Activated CD8-positive, alpha-beta memory T cell treated with anti-CD3 and anti-CD28 coated beads for 24 hours (primary cell): ENCODE data around the gene TANGO2.

Experiments
- DNase-seq: peaks from one replicate; pipeline ENCODE4 v3.0.0-alpha.2; 2020

TANGO2 gene

DNA sequence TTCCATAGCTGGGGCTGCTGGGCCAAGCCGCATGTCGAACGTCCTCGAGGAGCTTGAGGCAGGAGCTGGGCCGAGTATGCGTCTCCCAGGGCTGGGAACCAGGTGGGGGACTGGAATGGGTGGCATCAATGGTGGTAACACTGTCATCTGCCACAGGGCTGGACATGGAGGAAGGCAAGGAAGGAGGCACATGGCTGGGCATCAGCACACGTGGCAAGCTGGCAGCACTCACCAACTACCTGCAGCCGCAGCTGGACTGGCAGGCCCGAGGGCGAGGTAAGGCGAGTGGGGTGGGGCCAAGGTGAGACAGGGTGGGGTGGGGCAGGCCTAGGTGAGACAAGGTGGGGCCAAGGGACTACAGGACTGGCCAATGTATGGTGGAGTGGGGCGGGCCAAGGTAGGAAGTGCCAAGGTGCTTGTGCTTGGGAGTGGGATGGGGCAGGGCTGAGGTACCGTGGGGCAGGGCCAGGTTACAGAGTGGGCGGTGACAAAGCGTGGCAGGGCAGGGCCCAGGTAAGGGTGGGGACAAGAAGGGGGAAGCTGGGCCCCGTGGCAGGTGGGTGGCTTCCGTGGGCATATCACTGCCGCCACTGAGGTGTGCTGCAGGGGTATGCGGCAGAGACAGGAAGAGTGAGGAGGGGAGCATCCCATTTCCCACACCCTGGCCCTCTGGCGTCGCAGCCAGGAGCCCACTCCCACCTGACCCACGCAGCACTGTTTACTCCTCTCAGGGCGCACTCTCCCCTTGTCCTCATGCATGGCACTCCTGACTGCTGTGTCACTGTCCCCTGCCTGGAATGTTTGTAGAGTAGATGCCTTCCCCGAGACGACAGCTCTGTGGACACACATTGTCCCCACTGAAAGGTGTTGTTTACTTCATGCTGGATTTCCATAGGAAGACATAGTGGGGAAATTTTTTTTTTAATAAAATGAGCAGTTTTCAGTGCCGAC, 31.7 kb downstream of the TANGO2 start:
- no peak for DNase-seq

DNA sequence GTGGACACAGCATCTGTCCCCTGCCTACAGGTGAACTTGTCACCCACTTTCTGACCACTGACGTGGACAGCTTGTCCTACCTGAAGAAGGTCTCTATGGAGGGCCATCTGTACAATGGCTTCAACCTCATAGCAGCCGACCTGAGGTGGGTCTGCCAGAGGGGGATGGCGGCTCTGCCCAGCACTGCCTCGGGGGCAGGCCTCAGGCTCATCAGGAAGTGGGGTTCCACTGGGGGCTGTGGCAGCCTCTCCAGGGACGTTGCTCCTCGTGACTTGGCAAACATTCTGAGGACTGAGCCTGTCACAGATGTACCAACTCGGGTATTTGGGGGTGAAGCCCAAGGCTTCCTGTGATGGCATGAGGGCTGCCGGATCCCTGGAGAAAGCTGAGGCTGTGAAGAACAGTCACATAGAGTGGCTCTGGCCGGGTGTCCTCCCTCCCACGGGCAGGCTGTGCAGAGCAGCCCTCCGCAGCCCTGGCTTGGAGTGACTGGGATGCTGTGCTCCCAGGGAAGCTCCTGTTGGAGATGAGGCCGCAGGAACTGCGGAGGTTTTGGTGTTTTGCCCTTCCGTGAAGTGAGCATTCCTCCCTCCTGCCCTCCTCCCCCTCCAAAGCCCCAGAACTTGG, 32.6 kb downstream of the TANGO2 start:
- DNase-seq: no peak

- DNase-seq: no peak
These were observed 33.1 kb downstream of the TANGO2 start for GRCh38 chr22:20054034-20054427.

- no peak for DNase-seq
These were observed 33.6 kb downstream of the TANGO2 start for GRCh38 chr22:20054485-20054884.

DNA sequence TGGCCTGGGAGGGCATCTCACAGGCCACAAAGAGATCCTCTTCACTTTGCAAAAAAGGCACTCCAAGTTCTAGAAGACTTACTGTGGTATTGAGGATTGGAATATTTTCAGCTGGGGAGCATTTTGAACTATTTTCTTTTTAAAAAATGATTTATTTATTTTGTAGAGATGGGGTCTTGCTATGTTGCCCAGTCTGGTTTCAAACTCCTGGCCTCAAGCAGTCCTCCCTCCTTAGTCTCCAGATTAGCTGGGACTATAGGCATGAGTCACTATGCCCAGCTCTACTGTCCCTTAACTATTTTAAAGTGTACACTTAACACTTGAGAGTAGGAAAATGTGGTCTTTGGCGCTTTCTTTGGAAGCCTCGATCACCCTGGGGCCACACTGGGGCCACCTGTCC, 34.2 kb downstream of the TANGO2 start:
- no peak for DNase-seq

DNA sequence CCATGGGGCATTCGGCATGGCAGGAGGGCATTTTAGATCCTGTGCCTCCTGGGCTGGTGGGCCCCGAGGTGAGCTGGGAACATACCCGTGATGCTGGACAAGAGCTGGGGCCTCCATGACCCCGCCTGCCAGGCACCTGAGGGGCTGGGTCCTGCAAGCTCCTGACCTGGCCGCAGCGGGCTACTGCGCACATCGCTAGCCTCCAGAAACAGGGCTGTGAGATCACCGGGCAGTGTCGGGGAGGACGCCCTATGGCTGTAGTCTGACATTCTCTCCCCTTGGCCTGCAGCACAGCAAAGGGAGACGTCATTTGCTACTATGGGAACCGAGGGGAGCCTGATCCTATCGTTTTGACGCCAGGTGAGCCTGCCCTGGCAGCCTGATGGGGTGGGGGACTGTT, 34.7 kb downstream of the TANGO2 start:
- no peak for DNase-seq

- DNase-seq: no peak
These were observed 35.3 kb downstream of the TANGO2 start for GRCh38 chr22:20056161-20056560.

DNA sequence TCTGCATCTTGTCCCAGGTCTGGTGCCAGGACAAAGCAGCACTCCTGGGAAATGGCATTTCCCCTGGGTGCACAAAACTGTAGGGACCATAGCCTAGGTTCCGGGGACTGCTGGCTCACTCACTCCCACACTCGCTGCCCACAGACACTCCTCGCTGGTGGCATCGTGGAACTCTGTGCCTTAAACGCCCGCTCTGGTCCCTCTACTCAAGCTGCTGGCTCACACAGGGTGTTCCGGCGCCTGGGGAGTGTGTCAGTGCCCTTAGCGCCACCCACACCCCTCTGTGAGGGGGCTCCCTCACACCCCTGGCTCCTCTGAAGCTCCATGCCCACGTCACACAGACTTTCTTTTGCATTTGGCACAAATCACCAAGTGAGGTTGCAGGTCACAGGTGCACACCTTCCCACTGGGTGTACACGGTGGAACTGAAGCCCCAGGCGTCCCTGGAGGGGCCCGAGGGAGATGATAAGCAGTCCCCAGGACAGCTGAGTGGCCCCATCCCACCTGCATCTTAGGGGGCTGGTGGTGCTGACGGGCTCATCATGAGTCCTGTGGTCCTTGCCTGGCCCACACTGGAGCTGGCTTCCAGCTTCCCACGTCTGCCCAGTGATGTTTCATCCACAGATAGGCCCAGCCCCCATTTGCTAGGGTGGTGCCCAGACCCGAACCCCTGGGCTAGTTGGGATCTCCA, 35.9 kb downstream of the TANGO2 start:
- DNase-seq: no peak

DNA sequence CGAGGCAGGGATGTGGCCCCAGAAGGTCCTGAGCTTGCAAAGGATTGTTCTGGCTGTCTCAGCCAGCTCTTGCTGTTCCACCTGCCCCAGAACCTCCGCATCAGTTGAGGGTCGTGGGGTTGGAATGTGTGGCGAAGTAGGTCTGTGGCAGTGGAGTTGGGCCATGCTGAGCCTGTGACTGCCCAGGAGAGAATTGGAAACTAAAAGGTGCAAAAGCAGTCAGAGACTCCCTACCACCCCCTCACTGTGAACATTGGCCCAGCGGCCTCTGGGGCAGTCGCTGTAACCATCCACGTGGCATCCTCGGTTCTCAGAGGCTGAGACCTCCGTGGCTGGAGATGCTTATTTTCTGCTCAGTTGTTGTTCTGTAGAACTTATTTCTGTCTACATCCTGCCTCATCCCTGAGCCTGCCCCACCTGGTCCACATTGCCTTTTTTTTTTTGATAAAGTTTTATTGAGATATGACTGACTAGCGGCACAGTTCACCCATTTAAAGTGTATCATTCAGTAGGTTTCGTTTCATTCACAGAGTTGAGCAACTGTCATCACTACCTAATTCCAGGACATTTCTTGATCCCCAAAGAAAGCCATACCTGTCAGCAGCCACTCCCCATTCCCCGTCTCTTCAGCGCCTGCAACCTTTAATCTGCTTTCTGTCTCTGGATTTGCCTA, 36.8 kb downstream of the TANGO2 start:
- no peak for DNase-seq

GRCh38 chr22:20058989-20059770, 38.3 kb downstream of the TANGO2 start:
- DNase-seq: no peak

GRCh38 chr22:20060700-20061480, 40.0 kb downstream of the TANGO2 start:
- DNase-seq: no peak

DNA sequence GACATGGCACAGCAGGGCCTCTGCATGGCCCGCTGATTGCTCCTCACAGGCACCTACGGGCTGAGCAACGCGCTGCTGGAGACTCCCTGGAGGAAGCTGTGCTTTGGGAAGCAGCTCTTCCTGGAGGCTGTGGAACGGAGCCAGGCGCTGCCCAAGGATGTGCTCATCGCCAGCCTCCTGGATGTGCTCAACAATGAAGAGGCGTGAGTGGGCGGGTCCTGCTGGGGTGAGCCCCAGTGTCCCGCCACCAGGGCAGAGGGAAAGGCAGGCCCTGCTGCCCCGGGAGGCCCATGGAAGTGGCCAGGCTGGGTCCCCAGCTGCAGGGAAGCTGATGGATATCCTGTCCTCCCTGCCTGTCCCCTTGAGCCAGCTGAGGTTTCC, 40.6 kb downstream of the TANGO2 start:
- no peak for DNase-seq

DNA sequence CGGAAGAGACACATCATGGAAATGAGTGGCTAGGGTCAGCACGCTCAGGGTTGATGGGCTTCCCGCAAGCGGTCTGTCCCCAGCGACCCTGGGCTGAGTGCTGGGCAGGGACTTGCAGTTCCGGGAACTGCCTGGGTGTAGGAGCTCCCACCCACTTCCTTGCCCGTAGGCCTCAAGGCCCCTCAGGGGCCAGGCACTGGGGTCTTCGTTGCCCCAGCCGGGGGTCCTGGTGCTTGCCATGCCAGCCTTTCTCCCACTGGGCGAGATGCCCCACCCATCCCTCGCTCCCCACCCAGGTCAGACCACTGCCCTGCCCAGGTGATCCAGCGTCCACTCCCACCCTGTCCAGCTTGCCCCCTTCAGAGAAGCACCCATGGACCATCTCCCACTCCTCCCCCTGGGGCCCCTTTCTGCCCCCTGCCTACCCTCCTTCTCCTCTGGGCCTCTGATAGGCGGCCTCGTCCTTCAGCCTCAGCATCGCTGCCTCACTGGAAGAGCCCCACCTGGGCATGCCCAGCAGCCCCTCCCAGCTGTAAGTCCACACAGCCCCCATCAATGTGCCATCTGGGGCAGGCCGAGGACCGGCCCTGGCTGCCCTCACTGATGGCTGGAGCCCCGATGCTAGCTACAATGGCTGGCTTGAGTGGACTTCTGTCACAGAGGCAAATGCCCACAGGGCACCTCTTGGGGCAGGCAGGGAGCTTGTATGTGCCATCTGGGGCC, 41.3 kb downstream of the TANGO2 start:
- DNase-seq: no peak

GRCh38 chr22:20062766-20063083, 41.8 kb downstream of the TANGO2 start:
- DNase-seq: no peak

DNA sequence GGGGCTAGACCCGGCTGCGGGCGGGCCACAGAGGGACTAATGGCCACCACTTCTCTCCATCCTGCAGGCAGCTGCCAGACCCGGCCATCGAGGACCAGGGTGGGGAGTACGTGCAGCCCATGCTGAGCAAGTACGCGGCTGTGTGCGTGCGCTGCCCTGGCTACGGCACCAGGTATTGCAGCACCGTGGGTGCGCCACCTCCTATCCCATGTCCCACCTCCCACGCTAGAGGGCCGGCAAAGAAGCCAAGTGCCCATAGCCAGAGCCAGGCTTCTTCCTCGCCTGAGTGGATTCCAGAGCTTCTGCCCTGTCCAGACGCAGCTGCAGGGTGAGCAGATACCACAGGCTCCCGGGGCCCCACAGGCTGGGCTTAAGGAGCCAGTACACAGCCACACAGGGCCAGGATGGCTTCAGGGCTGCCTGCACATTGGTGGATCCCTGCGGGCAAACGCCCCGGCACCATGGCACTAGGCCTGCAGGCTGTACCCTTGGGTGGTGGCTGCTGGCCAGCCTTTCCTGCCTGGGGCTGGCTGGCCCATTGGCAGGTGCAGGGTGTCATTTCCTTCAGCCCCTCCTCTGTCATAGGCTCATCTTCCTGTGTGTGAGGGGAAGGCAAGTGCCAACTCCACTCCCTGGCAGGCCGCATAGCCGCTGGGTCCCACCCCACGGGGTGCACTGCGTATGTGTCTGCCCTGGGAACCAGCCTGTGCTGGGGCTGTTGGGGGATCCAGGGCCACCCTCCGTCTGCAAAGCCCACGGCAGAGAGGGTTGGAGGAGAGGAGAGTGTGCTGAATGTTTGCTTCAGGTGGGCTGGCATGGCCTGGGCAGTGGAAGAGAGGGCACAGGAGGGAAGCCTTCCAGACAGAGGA, 42.6 kb downstream of the TANGO2 start:
- DNase-seq: no peak

DNA sequence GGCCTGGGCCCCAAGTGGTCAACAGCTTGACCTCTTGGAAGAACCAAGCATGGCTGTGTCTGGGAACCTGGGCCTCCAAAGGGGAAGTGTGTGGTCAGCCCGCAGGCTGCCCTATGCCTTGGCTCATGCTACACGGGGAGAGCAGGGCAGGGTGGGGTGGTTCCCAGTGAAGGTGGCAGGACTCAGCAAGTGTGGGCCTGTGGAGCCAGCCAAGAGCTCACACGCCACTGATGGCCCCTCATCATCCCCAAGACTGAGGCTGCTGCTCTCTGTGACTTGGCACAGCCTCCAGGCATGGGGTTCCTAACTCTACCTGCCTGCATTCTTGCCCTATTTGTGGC, 43.2 kb downstream of the TANGO2 start:
- DNase-seq: no peak

DNA sequence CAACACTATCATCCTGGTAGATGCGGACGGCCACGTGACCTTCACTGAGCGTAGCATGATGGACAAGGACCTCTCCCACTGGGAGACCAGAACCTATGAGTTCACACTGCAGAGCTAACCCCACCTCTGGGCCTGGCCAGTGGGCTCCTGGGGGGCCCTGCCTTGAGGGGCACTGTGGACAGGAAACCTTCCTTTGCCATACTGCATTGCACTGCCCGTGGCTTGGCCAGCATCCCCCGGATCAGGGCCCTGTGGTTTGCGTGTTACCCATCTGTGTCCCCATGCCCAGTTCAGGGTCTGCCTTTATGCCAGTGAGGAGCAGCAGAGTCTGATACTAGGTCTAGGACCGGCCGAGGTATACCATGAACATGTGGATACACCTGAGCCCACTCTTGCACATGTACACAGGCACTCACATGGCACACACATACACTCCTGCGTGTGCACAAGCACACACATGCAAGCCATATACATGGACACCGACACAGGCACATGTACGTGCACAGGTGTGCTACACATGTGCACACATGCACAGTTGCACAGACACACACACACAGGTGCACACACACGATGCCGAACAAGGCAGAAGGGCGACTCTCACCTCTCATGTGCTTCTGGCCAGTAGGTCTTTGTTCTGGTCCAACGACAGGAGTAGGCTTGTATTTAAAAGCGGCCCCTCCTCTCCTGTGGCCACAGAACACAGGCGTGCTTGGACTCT, 43.8 kb downstream of the TANGO2 start:
- no peak for DNase-seq

DNA sequence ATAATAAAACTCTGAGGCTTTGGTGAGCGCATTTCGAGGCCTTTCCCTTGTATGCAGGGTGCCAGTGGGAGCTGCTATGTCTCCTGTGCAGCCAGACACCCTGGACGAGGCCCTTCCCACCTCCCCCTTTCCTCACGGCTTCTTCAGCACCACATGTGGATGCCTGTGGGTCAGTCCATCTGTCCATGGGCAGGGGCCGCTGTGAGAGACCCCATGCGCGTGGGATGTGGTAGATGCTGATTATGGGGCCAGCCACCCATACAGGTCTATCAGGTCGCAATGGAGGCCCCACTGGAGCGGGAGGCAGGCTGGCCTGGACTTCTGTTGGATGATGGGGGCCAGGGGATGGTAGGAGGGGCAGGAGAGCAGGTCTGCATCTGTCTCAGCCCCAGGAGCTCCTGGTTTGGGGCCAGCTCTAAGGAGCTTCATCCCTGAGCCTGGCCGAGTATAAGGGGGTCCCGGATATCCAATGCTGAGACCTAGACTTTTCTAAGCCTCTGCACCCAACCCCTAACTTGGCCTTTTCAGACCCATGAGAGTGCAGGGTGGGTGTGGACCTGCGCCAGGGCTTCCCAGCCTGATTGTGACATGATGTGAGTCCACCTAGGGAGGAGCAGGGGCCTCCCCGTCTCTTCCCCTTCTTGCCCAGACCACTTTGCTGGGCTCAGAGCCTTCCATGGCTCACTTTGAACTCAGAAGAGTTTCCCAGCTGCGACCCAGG, 45.1 kb downstream of the TANGO2 start:
- no peak for DNase-seq
